Activated CD8-positive, alpha-beta memory T cell treated with anti-CD3 and anti-CD28 coated beads, Interleukin-2, amount 50 U/mL, for 1 hour (primary cell): ENCODE measurements around the gene RPRD2.
A peak's percentile ranks its signal among the peaks of the same experiment; 100 is the strongest.
"Not testable (repeated sequence)": the region's sequence is repeated elsewhere in the genome, so short reads cannot be mapped to it uniquely, and the experiment has no call there.

Experiments used
- DNase-seq: peaks from one replicate; pipeline ENCODE4 v3.0.0-alpha.2; 2020; ENCODE audit errors: extremely low read depth

Gene RPRD2

GRCh38 chr1:150389650-150390049, 25.7 kb downstream of the RPRD2 start:
- no peak for DNase-seq

- no peak for DNase-seq
Observed at GRCh38 chr1:150392627-150393026, 28.7 kb downstream of the RPRD2 start.

GRCh38 chr1:150395115-150395514, 31.2 kb downstream of the RPRD2 start:
- DNase-seq, result not testable (repeated sequence)

GRCh38 chr1:150397392-150398032, 33.6 kb downstream of the RPRD2 start:
- DNase-seq, result no peak

- DNase-seq, result no peak
Observed at GRCh38 chr1:150404465-150404864, 40.5 kb downstream of the RPRD2 start.

- no peak for DNase-seq
Observed at GRCh38 chr1:150405660-150406059, 41.7 kb downstream of the RPRD2 start.

- no peak for DNase-seq
Observed at GRCh38 chr1:150406483-150406882, 42.5 kb downstream of the RPRD2 start.

GRCh38 chr1:150407330-150407729, 43.4 kb downstream of the RPRD2 start:
- no peak for DNase-seq

- DNase-seq, result no peak
Observed at GRCh38 chr1:150408800-150409199, 44.9 kb downstream of the RPRD2 start.

- DNase-seq, result no peak
Observed at GRCh38 chr1:150409504-150410362, 45.8 kb downstream of the RPRD2 start.

GRCh38 chr1:150410582-150411101, 46.7 kb downstream of the RPRD2 start:
- DNase-seq, result no peak

- DNase-seq, result no peak
Observed at GRCh38 chr1:150414592-150414991, 50.6 kb downstream of the RPRD2 start.

GRCh38 chr1:150415800-150416199, 51.9 kb downstream of the RPRD2 start:
- no peak for DNase-seq

- DNase-seq, result no peak
Observed at GRCh38 chr1:150420560-150421265, 56.8 kb downstream of the RPRD2 start.

- DNase-seq, result no peak
Observed at GRCh38 chr1:150422541-150422940, 58.6 kb downstream of the RPRD2 start.

- DNase-seq, result no peak
Observed at GRCh38 chr1:150429805-150430204, 65.9 kb downstream of the RPRD2 start.

- DNase-seq, result no peak
Observed at GRCh38 chr1:150441121-150441520, 77.2 kb downstream of the RPRD2 start.

GRCh38 chr1:150444232-150444631, 80.3 kb downstream of the RPRD2 start:
- DNase-seq, result no peak

GRCh38 chr1:150456146-150456647, 92.2 kb downstream of the RPRD2 start:
- DNase-seq, result no peak

- peak; percentile 45 for DNase-seq
Observed at GRCh38 chr1:150464422-150464826, 100.5 kb downstream of the RPRD2 start.

GRCh38 chr1:150466964-150467363, 103.0 kb downstream of the RPRD2 start:
- DNase-seq, result no peak

- no peak for DNase-seq
Observed at GRCh38 chr1:150469291-150469690, 105.3 kb downstream of the RPRD2 start.
